OCI-LY7 (cell line): ENCODE results near the gene CDC42BPG. TPM values are rescaled to one million over a fixed set of nuclear protein-coding genes. Genes with fewer than 3 reads are reported as not detected.
A peak's percentile ranks its signal among the peaks of the same experiment; 100 is the strongest.

Experiments
- BruUV-seq: library from RNA; stranded (reverse); fragments of 400-500 nt; replicated peaks from 2 replicates; lab custom pipeline; 2021; lab: Mats Ljungman, UMichigan
- CTCF ChIA-PET: fragments of 300-600 bp; sonication (Branson Sonifier 250); formaldehyde crosslinking; loops from one replicate; lab custom pipeline; 2022; ENCODE audit warnings: antibody characterized with exemption; ENCODE audit not compliant: unreplicated experiment; lab: Charles Lee
- POLR2A ChIA-PET: fragments of 300-600 bp; sonication (Branson Sonifier 250); formaldehyde crosslinking; loops from one replicate; lab custom pipeline; 2022; ENCODE audit warnings: antibody characterized with exemption; lab: Charles Lee
- DNase-seq: peaks from one replicate; pipeline ENCODE4 v3.0.0-alpha.2; 2015; ENCODE audit warnings: low spot score
- H2AFZ ChIP-seq: fragments of 200-600 bp; sonication (generic), shearing (Covaris generic); 2 replicates; pipeline ENCODE4 v1.6.1; 2014; ENCODE audit warnings: mild to moderate bottlenecking, antibody characterized with exemption, low read length, moderate library complexity
- H3K27ac ChIP-seq: fragments of 200-600 bp; sonication (generic); 2 replicates; pipeline ENCODE4 v1.5.1; 2014; ENCODE audit warnings: mixed run types, low read depth, mild to moderate bottlenecking, moderate library complexity, low read length, inconsistent platforms; ENCODE audit not compliant: poor library complexity, severe bottlenecking
- H3K36me3 ChIP-seq: fragments of 200-600 bp; sonication (generic); 2 replicates; pipeline ENCODE4 v1.6.1; 2014; ENCODE audit warnings: mild to moderate bottlenecking, antibody characterized with exemption, low read length, moderate library complexity, mixed read lengths; ENCODE audit not compliant: insufficient read depth
- H3K4me1 ChIP-seq: fragments of 200-600 bp; sonication (generic); 2 replicates; pipeline ENCODE4 v1.5.1; 2014; ENCODE audit warnings: mild to moderate bottlenecking, low read length; ENCODE audit not compliant: insufficient read depth, poor library complexity, severe bottlenecking
- H3K4me2 ChIP-seq: fragments of 200-600 bp; sonication (generic); 2 replicates; pipeline ENCODE4 v1.6.1; 2014; ENCODE audit warnings: mild to moderate bottlenecking, low read length
- H3K4me3 ChIP-seq: fragments of 200-600 bp; sonication (generic); 2 replicates; pipeline ENCODE4 v1.5.1; 2014; ENCODE audit warnings: mild to moderate bottlenecking, low read depth, low read length; ENCODE audit not compliant: poor library complexity, severe bottlenecking
- H3K79me2 ChIP-seq: fragments of 200-600 bp; sonication (generic); 2 replicates; pipeline ENCODE4 v1.6.1; 2016; ENCODE audit warnings: low read depth, mild to moderate bottlenecking, low read length, moderate library complexity, mixed read lengths; ENCODE audit not compliant: insufficient read depth
- H3K9me2 ChIP-seq: fragments of 200-600 bp; sonication (generic); 2 replicates; pipeline ENCODE4 v1.6.1; 2016; ENCODE audit warnings: mild to moderate bottlenecking, low read length, mixed read lengths; ENCODE audit not compliant: insufficient read depth
- H3K9me3 ChIP-seq: fragments of 200-600 bp; sonication (generic); 2 replicates; pipeline ENCODE4 v1.6.1; 2014; ENCODE audit warnings: mild to moderate bottlenecking, mixed run types, low read length, mixed read lengths
- H4K20me1 ChIP-seq: fragments of 200-600 bp; sonication (generic); 2 replicates; pipeline ENCODE4 v1.6.1; 2014; ENCODE audit warnings: mild to moderate bottlenecking, antibody characterized with exemption, low read length, moderate library complexity, mixed read lengths; ENCODE audit not compliant: insufficient read depth
- EZH2phosphoT487 ChIP-seq: fragments of 200-600 bp; sonication (generic); IDR thresholded peaks from 2 replicates; pipeline ENCODE4 v1.6.1; 2018; ENCODE audit warnings: low read depth, borderline replicate concordance, mild to moderate bottlenecking, mixed run types, antibody characterized with exemption, low read length, moderate library complexity, mixed read lengths
- intact Hi-C: fragments of 100-400 bp; cut with micrococcal nuclease; formaldehyde crosslinking; loops from one replicate; pipeline ENCODE4 v1.10.0; 2022; ENCODE audit not compliant: unreplicated experiment
- total RNA-seq, 2 experiments: library from RNA; depleted of rRNA in 1 of 2; stranded (reverse); fragments of >200 nt in 1 of 2; shearing (Covaris generic) in 1 of 2; gene quantifications; 2 replicates each; pipeline ENCODE4 v1.2.3, GENCODE V29; 2014 to 2022
- TF ChIP-seq, protein P1 (sequence below): fragments of 200-600 bp; sonication (generic); conservative IDR thresholded peaks from 2 replicates; pipeline ENCODE4 v1.5.1; 2014; ENCODE audit warnings: mild to moderate bottlenecking, antibody characterized with exemption, low read length, moderate library complexity, mixed read lengths

CDC42BPG gene
- total RNA-seq, 2 experiments from 2014 or later, result 3.5 to 4.9 TPM

DNA sequence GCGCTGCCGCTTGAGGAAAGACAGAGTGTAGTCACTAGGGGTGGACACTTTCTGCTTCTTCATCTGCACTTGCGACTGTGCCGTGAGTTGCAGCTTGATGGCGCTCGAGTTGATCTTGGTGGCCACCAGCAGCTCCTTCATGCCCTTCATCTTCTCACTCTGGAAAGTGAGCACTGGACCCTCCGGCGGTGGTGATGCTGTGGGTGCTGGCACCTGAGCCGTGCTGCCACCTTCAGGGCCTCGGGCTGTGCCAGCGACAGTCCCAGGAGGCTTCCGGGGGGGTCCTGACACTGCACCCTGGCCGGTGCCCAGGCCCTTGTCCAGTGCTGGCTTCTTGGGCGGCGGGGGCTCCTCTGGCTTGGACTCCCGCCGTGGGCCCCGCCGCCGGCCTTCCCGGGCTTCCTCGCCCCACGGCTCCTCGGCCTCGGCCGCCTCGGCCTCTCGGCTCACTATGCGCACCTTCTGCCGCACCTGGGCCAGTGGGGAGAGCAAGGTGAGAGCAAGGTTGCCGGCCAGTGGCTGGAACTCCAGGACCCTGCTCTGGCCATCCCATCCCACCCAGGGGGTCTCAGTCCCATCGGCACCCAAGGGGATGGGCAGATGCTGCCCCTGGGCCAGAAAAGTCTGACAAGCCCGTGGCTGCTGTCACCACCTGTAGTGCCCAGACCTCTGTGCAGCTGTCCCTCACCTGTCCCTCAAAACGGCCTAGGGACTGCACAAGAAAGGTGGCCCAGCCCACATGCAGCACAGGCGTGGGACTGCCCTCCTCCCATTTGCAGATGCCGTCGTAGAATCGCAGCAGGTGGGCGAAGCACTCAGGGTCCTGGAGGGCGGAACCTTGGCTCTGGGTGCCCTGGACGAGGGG is 39.9 kb downstream of the CDC42BPG start:
- Histone ChIP-seq H3K4me2 (peak overlapping the region; percentile 82; the same call in 1 of the 2 replicates), H3K4me3 (no peak overlapping the region), H4K20me1 (no peaks in the 10 kb centered on the region), H3K9me2 (no peaks in the 10 kb centered on the region), H3K27ac (peak overlapping the region; percentile 57), H2AFZ (no peak overlapping the region), H3K79me2 (peaks cover 32% of the 10 kb centered on the region), H3K4me1 (peaks cover 53% of the 10 kb centered on the region), H3K9me3 (no peaks in the 10 kb centered on the region), H3K36me3 (peaks cover 66% of the 10 kb centered on the region)
- CTCF ChIA-PET, result no interaction called here
- no TSS peak for BruUV-seq
- intact Hi-C loops, result no loop called here
- DNase-seq, result peak; percentile 23
- POLR2A ChIA-PET, result interaction anchor here (0.6 kb wide), 1 partner anchor 68 kb away, joined by 5 read pairs; no protein-coding TSS in a partner anchor
- TF ChIP-seq EZH2phosphoT487, result no peak
- TF ChIP-seq, protein P1, sequence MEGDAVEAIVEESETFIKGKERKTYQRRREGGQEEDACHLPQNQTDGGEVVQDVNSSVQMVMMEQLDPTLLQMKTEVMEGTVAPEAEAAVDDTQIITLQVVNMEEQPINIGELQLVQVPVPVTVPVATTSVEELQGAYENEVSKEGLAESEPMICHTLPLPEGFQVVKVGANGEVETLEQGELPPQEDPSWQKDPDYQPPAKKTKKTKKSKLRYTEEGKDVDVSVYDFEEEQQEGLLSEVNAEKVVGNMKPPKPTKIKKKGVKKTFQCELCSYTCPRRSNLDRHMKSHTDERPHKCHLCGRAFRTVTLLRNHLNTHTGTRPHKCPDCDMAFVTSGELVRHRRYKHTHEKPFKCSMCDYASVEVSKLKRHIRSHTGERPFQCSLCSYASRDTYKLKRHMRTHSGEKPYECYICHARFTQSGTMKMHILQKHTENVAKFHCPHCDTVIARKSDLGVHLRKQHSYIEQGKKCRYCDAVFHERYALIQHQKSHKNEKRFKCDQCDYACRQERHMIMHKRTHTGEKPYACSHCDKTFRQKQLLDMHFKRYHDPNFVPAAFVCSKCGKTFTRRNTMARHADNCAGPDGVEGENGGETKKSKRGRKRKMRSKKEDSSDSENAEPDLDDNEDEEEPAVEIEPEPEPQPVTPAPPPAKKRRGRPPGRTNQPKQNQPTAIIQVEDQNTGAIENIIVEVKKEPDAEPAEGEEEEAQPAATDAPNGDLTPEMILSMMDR, result peak; percentile 44

DNA sequence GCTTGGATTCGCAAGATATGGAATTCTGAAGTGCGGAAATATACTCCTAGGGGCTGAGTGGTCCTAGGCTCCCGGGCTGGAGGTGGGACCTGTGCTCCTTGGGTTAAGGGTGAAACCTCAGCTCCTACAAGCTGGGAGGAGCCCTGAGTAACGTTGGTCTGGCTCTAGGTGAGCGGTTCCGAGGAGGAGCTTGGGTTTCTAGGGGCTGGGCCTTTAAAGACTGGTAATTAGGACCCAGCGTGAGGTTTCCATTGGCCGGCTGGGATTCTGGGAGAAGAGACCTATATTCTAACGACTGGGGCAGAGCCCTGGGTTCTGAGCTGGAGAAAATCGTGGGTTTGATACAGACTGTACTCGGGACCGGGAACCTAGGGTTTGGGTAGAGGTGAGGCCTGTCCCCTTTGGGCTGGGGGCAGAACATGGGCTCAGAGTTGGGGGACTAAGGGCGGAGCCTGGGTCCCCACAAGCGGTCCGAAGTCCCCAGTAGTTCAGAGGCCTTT is 40.6 kb downstream of the CDC42BPG start:
- H3K4me2 ChIP-seq, result peak overlapping the region; percentile 82
- no peak overlapping the region for H2AFZ ChIP-seq
- no peaks in the 10 kb centered on the region for H4K20me1 ChIP-seq
- POLR2A ChIA-PET, result interaction anchor here (0.6 kb wide), 2 partner anchors 68 to 110 kb away, joined by 3 to 5 read pairs; no protein-coding TSS in a partner anchor
- H3K9me2 ChIP-seq, result no peaks in the 10 kb centered on the region
- peaks cover 26% of the 10 kb centered on the region; the same call in 1 of the 2 replicates for H3K79me2 ChIP-seq
- H3K4me3 ChIP-seq, result peak overlapping the region; percentile 69
- no peaks in the 10 kb centered on the region for H3K9me3 ChIP-seq
- peaks cover 53% of the 10 kb centered on the region for H3K4me1 ChIP-seq
- CTCF ChIA-PET, result no interaction called here
- peak overlapping the region; percentile 57 for H3K27ac ChIP-seq
- intact Hi-C loops, result loop anchor here (2.0 kb wide), 3 partner anchors 17 to 61 kb away; partner anchors contain the start of gene SF1
- DNase-seq, result no peak
- peaks cover 73% of the 10 kb centered on the region for H3K36me3 ChIP-seq
- TF ChIP-seq, protein P1, result no peak
- no peak for TF ChIP-seq EZH2phosphoT487
- TSS peak; percentile 90 for BruUV-seq
